ENCODE results near the gene SCN5A. TPM values are rescaled to one million over a fixed set of nuclear protein-coding genes. Genes with fewer than 3 reads are reported as not detected.

The SCN5A gene
- total and polyA plus RNA-seq, 4 donors: 0.01 to 0.14 TPM; not detected in 2

- Histone ChIP-seq H3K27ac (ENCODE audit: low read depth in 1 of 2, low read length in 2 of 2) (no peak overlapping the region), H3K9me3 (ENCODE audit: control insufficient read depth in 4 of 4, low read length in 3 of 4) (no peaks in the 10 kb centered on the region), H3K4me3 (ENCODE audit: low read depth in 1 of 3, low read length in 3 of 3) (no peak overlapping the region), H3K9ac (ENCODE audit: low read depth in 1 of 2, low read length in 2 of 2) (no peak overlapping the region), H3K27me3 (ENCODE audit: control insufficient read depth in 4 of 4, insufficient read depth in 4 of 4, low read length in 3 of 4) (peaks cover 0 to 14% (median 6%) of the 10 kb centered on the region in 4 donors), H3K36me3 (ENCODE audit: control insufficient read depth in 4 of 4, insufficient read depth in 3 of 4, low read depth in 1 of 4, low read length in 3 of 4) (no peaks in the 10 kb centered on the region), H3K4me1 (ENCODE audit: control insufficient read depth in 4 of 4, insufficient read depth in 4 of 4, low read length in 3 of 4) (peaks cover 0 to 4% (median 0%) of the 10 kb centered on the region in 4 donors)
- WGBS: 17% methylated on average over 7 of the region's 7 CpGs
- TF ChIP-seq RAD21 (IDR thresholded peaks at IDR 0.05) (peak; percentile 65 to 77), CTCF (IDR thresholded peaks at IDR 0.05; ENCODE audit: low read depth, low read length, missing input control) (peak; percentile 32), REST (IDR thresholded peaks at IDR 0.05) (no peak)
- DNase-seq (ENCODE audit: low spot score): no peak
Measured at GRCh38 chr3:38655708-38656300, 6.3 kb upstream of the SCN5A start.

- H3K9ac ChIP-seq (ENCODE audit: low read depth in 1 of 2, low read length in 2 of 2): no peak overlapping the region
- H3K4me1 ChIP-seq (ENCODE audit: control insufficient read depth in 4 of 4, insufficient read depth in 4 of 4, low read length in 3 of 4): peaks cover 5 to 12% (median 9%) of the 10 kb centered on the region in 4 donors
- no peak for DNase-seq (ENCODE audit: low spot score)
- no peak overlapping the region for H3K4me3 ChIP-seq (ENCODE audit: low read depth in 1 of 3, low read length in 3 of 3)
- H3K27me3 ChIP-seq (ENCODE audit: control insufficient read depth in 4 of 4, insufficient read depth in 4 of 4, low read length in 3 of 4): peaks cover 0 to 14% (median 6%) of the 10 kb centered on the region in 4 donors
- 84% methylated on average over 7 of the region's 7 CpGs for WGBS
- no peaks in the 10 kb centered on the region for H3K36me3 ChIP-seq (ENCODE audit: control insufficient read depth in 4 of 4, insufficient read depth in 3 of 4, low read depth in 1 of 4, low read length in 3 of 4)
- no peak overlapping the region for H3K27ac ChIP-seq (ENCODE audit: low read depth in 1 of 2, low read length in 2 of 2)
- H3K9me3 ChIP-seq (ENCODE audit: control insufficient read depth in 4 of 4, low read length in 3 of 4): no peaks in the 10 kb centered on the region
- TF ChIP-seq FOXA1 (IDR thresholded peaks at IDR 0.05): no peak
- no peak for TF ChIP-seq JUND (IDR thresholded peaks at IDR 0.05)
- no peak for TF ChIP-seq MAX (IDR thresholded peaks at IDR 0.05)
- no peak for TF ChIP-seq YY1 (IDR thresholded peaks at IDR 0.05)
- TF ChIP-seq HNF4G (IDR thresholded peaks at IDR 0.05): no peak
- no peak for TF ChIP-seq HNF4A (conservative IDR thresholded peaks at IDR 0.05)
- no peak for TF ChIP-seq SP1 (IDR thresholded peaks at IDR 0.05)
- TF ChIP-seq ATF3 (IDR thresholded peaks at IDR 0.05): no peak
- TF ChIP-seq RXRA (IDR thresholded peaks at IDR 0.05): no peak
- no peak for TF ChIP-seq FOXA2 (IDR thresholded peaks at IDR 0.05)
- no peak for TF ChIP-seq TAF1 (conservative IDR thresholded peaks at IDR 0.05)
- no peak for TF ChIP-seq REST (IDR thresholded peaks at IDR 0.05)
- no peak for TF ChIP-seq EGR1 (IDR thresholded peaks at IDR 0.05; ENCODE audit: low read depth in 2 of 2)
- TF ChIP-seq ZBTB33 (IDR thresholded peaks at IDR 0.05): no peak
- no peak for TF ChIP-seq CTCF (IDR thresholded peaks at IDR 0.05; ENCODE audit: low read depth, low read length, missing input control)
- TF ChIP-seq RAD21 (IDR thresholded peaks at IDR 0.05): no peak
Measured at GRCh38 chr3:38653685-38654537, 4.4 kb upstream of the SCN5A start.

All from liver (tissue), 9 donors.